ENCODE measurements around the gene HDAC9.
A peak's percentile ranks its signal among the peaks of the same experiment; 100 is the strongest.

HDAC9 gene

GRCh38 chr7:18577096-18577771 lies 81.7 kb downstream of the HDAC9 start (continued):
- TF ChIP-seq TCF4 (CRISPR knock-in tag; IDR thresholded peaks at IDR 0.05; ENCODE audit: borderline replicate concordance), result no peak
- TF ChIP-seq ISL1 (CRISPR knock-in tag; IDR thresholded peaks at IDR 0.05), result no peak

- TF ChIP-seq OSR1 (CRISPR knock-in tag; IDR thresholded peaks at IDR 0.05) (no peak), ESRRG (CRISPR knock-in tag; IDR thresholded peaks at IDR 0.05) (no peak), ZC3H10 (CRISPR knock-in tag; IDR thresholded peaks at IDR 0.05) (no peak), ZNF70 (CRISPR knock-in tag; IDR thresholded peaks at IDR 0.05) (no peak), BACH2 (CRISPR knock-in tag; IDR thresholded peaks at IDR 0.05; ENCODE audit: borderline replicate concordance) (no peak), PATZ1 (CRISPR knock-in tag; IDR thresholded peaks at IDR 0.05; ENCODE audit: borderline replicate concordance) (no peak), GLIS3 (CRISPR knock-in tag; IDR thresholded peaks at IDR 0.05) (no peak), POU6F1 (CRISPR knock-in tag; IDR thresholded peaks at IDR 0.05; ENCODE audit: borderline replicate concordance, low read depth) (no peak), ZFP30 (CRISPR knock-in tag; IDR thresholded peaks at IDR 0.05) (no peak), ARNTL (CRISPR knock-in tag; IDR thresholded peaks at IDR 0.05; ENCODE audit: borderline replicate concordance, low read depth) (no peak), CREB5 (CRISPR knock-in tag; IDR thresholded peaks at IDR 0.05; ENCODE audit: low read depth) (no peak), CSDC2 (CRISPR knock-in tag; IDR thresholded peaks at IDR 0.05) (no peak), TCF4 (CRISPR knock-in tag; IDR thresholded peaks at IDR 0.05; ENCODE audit: borderline replicate concordance) (no peak), TOX (CRISPR knock-in tag; IDR thresholded peaks at IDR 0.05; ENCODE audit: borderline replicate concordance) (no peak), RARB (CRISPR knock-in tag; IDR thresholded peaks at IDR 0.05) (no peak), ZNF565 (CRISPR knock-in tag; conservative IDR thresholded peaks at IDR 0.05; ENCODE audit: low read depth) (no peak), SNAI2 (CRISPR knock-in tag; IDR thresholded peaks at IDR 0.05) (no peak)
- TF ChIP-seq, protein P1, sequence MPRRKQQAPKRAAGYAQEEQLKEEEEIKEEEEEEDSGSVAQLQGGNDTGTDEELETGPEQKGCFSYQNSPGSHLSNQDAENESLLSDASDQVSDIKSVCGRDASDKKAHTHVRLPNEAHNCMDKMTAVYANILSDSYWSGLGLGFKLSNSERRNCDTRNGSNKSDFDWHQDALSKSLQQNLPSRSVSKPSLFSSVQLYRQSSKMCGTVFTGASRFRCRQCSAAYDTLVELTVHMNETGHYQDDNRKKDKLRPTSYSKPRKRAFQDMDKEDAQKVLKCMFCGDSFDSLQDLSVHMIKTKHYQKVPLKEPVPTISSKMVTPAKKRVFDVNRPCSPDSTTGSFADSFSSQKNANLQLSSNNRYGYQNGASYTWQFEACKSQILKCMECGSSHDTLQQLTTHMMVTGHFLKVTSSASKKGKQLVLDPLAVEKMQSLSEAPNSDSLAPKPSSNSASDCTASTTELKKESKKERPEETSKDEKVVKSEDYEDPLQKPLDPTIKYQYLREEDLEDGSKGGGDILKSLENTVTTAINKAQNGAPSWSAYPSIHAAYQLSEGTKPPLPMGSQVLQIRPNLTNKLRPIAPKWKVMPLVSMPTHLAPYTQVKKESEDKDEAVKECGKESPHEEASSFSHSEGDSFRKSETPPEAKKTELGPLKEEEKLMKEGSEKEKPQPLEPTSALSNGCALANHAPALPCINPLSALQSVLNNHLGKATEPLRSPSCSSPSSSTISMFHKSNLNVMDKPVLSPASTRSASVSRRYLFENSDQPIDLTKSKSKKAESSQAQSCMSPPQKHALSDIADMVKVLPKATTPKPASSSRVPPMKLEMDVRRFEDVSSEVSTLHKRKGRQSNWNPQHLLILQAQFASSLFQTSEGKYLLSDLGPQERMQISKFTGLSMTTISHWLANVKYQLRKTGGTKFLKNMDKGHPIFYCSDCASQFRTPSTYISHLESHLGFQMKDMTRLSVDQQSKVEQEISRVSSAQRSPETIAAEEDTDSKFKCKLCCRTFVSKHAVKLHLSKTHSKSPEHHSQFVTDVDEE (CRISPR knock-in tag; IDR thresholded peaks at IDR 0.05), result no peak
- no peak for ATAC-seq
These were observed 84.1 kb downstream of the HDAC9 start for GRCh38 chr7:18579698-18580097.

- ATAC-seq, result peak; percentile 47
- TF ChIP-seq SNAI2 (CRISPR knock-in tag; IDR thresholded peaks at IDR 0.05), result no peak
- TF ChIP-seq CSDC2 (CRISPR knock-in tag; IDR thresholded peaks at IDR 0.05), result no peak
- no peak for TF ChIP-seq PPARA (CRISPR knock-in tag; IDR thresholded peaks at IDR 0.05; ENCODE audit: borderline replicate concordance)
- TF ChIP-seq ZNF8 (CRISPR knock-in tag; IDR thresholded peaks at IDR 0.05), result no peak
- TF ChIP-seq GLIS3 (CRISPR knock-in tag; IDR thresholded peaks at IDR 0.05), result no peak
- TF ChIP-seq ZFP30 (CRISPR knock-in tag; IDR thresholded peaks at IDR 0.05), result no peak
- peak; percentile 70 for TF ChIP-seq ISL1 (CRISPR knock-in tag; IDR thresholded peaks at IDR 0.05)
- TF ChIP-seq ZNF70 (CRISPR knock-in tag; IDR thresholded peaks at IDR 0.05), result no peak
- TF ChIP-seq CSRNP3 (CRISPR knock-in tag; IDR thresholded peaks at IDR 0.05), result no peak
- TF ChIP-seq ZNF565 (CRISPR knock-in tag; conservative IDR thresholded peaks at IDR 0.05; ENCODE audit: low read depth), result no peak
- no peak for TF ChIP-seq ARNTL (CRISPR knock-in tag; IDR thresholded peaks at IDR 0.05; ENCODE audit: borderline replicate concordance, low read depth)
- TF ChIP-seq, protein P1 (CRISPR knock-in tag; IDR thresholded peaks at IDR 0.05), result 0 out of 2 replicates have a peak, but pooled peaks have one; percentile 23
- TF ChIP-seq BACH2 (CRISPR knock-in tag; IDR thresholded peaks at IDR 0.05; ENCODE audit: borderline replicate concordance), result no peak
- TF ChIP-seq PATZ1 (CRISPR knock-in tag; IDR thresholded peaks at IDR 0.05; ENCODE audit: borderline replicate concordance), result 0 out of 2 replicates have a peak, but pooled peaks have one; percentile 12
- TF ChIP-seq ZFP3 (CRISPR knock-in tag; IDR thresholded peaks at IDR 0.05), result 0 out of 2 replicates have a peak, but pooled peaks have one; percentile 58
- TF ChIP-seq RARB (CRISPR knock-in tag; IDR thresholded peaks at IDR 0.05), result no peak
These were observed 85.4 kb downstream of the HDAC9 start for GRCh38 chr7:18580950-18581349.

Measured in SK-N-SH treated with all-trans-retinoic acid at 6 μM for 48 hours (cell line).